HG03039 (cell line): ENCODE results near the gene RPS24.
"Not testable (repeated sequence)": the region's sequence is repeated elsewhere in the genome, so short reads cannot be mapped to it uniquely, and the experiment has no call there.

Source experiments
- ATAC-seq: cut with Tn5 transposase; IDR thresholded peaks from one replicate; pipeline ENCODE4 v1.9.1; 2021; ENCODE audit warnings: mild to moderate bottlenecking, moderate library complexity; ENCODE audit not compliant: unreplicated experiment

RPS24 gene

DNA sequence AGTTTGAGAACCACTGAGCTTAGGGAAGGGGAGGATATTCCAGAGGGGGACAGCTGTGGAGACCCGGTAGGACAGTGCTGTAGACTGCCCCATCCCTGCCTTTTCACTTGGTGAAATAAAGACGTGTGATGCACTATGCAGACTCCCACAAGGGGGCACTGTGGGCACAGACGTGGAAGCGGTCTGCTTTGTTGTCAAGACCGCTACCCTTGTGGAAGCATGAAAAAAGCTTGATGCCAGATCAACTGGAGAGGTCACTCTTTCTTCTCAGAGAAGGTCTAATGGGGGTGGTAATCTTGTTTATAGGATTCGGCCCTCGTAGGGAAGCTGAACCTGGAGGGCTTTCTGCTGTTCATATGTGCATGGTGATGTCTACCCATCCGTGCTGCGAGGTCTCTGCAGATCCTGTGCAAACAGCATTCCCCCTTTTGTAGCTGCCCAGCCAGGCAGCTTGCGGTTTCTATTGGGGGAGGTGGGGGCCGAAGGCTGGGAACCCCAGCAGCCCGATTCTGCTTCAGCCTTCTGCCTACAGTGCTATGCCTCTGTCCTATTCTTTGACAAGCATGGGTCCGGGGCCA, 13.7 kb downstream of the RPS24 start:
- peak; percentile 49 for ATAC-seq

DNA sequence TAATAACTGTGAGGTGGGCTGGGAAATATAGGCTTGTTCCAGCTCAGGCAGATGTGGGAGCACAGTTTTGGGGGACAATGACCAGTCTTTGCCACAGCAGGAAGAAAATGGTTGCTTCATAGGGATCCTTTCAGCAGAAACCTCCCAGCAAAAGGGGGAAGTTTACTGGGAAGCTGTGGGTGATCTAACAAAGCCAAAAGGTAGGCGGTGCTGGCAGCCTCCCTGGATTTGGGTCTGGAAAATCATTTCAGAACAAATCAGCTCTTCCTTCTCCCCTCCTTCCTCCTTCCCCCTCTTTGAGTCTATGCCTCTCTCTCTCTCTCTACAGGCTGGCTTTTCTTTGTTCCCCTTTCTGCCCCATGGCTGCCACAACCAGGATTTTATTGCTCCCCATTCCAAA, 16.2 kb downstream of the RPS24 start:
- no peak for ATAC-seq

DNA sequence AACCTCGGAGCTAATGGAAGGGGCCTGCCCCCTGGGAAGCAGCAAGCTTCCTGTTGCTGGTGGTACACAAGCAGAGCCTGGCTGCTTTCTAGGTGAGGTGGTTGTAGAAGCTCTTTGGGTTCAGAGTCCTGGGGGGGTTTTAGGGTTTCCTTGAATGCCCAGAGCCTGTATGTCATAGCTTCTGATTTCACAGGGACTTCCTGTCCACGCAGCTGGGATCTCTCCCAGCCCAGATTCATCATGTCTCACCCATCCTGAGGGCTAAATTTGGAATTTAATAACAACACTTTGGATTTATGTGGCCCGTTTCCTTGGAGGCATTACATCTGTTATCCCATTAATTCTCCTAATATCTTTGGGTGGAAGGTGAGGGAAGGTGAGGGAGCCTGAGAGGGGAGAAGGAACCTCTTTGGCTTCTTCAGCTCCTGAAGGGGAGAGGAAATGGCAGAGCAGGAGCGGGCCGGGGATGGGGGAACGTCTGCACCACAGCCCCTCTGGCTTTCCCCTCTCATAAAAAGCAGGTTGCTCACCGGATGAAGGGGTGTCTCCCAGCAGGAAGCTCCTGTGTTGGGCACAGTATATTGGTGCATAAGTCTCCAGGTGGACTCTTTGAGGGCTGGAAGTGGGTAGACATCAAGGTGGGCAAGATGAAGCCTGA, 19.7 kb downstream of the RPS24 start:
- no peak for ATAC-seq

DNA sequence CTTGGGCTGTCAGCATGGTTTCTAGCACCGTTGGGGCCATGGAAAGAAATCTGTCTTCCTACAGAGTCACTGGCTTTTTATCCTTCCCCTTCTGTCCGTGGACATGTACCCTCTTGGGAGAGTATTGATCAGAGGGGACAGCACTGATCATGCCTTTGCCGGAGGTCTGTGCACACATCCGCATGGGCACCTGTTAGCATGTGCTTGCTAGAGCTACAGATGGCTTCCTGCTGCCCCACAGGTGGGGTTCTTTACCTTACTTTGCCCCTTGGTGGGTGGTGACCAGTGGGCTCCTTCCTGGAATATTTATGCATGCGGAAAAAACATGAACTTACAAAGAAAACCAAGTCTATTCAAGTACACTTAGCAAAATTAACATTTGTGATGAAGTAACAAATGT, 24.9 kb downstream of the RPS24 start:
- no peak for ATAC-seq

DNA sequence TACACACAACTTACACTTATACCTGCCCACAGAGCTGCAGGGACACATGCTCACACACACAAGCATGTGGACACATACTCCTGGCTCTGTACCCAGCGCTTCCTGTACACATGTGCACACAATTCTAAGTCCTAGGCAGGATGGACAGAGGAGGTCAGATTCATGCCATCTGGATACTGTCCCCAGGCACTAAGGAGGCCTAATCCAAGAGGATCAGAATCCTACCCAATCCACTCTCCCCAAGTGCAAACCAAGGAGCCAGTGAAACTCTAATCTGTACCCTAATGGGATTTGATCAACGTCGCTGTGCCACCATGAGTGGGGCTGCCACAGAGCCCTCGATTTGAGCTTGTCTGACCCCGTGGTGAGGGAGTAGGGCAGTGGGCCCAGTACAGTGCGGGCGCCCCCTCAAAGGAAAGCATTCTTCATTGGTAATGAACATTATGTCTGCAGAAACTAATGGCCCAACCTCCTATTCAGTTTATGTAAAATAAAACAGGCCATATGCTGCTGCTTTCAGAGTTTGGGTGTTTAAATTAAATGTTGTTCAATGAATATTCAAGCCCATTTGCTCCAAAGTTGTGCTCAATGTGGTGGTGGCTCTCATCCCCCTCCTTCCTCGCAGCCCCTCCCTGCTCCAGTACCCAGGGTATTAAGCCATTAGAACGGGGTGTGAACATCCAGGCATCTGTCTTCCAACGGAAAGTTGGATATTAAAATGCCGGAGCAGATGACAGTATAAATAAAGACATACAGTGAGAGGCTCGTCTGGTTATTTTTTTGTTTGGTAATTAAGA, 26.4 kb downstream of the RPS24 start:
- no peak for ATAC-seq

DNA sequence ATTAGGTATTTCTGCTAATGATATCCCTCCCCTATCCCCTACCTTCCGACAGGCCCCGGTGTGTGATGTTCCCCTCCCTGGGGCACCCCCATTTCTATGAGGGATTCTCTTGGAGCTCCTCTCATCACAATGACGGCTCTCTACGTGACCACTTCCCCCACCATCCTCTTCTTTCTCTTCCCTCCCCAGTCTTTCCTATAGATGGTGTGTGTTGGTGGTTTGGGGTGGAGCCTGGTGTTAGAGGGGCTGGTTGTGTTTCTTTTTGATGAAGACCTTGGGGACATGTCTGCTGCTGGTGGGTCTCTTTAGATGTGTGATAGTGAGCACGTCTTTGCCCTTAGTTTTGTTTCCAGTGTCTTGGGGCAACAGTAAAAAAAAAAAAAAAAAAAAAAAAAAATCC, 28.6 kb downstream of the RPS24 start:
- no peak for ATAC-seq

DNA sequence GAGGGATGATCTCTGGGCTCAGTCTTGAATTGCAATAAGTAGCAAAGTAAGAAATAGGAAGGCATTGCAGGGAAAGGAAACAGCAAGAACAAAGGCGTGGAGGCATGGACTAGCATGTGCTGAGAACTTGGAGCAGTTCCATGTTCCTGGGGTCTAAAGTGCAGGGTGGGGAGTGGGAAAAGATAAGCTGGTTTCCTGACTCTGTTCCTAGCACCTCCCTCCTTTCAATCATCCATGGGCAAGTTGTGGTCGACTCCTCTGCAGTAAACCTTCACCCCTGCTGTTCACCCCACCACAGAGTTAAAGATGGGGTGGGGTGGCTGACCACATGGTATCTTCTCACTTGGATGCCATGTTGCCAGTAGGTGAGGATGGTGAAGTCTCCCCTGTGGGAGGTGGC, 29.6 kb downstream of the RPS24 start:
- ATAC-seq, result no peak

DNA sequence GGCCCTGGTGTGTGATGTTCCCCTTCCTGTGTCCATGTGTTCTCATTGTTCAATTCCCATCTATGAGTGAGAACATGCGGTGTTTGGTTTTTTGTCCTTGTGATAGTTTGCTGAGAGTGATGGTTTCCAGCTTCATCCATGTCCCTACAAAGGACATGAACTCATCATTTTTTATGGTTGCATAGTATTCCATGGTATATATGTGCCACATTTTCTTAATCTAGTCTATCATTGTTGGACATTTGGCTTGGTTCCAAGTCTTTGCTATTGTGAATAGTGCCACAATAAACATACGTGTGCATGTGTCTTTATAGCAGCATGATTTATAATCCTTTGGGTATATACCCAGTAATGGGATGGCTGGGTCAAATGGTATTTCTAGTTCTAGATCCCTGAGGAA, 31.3 kb downstream of the RPS24 start:
- ATAC-seq, result not testable (repeated sequence)

DNA sequence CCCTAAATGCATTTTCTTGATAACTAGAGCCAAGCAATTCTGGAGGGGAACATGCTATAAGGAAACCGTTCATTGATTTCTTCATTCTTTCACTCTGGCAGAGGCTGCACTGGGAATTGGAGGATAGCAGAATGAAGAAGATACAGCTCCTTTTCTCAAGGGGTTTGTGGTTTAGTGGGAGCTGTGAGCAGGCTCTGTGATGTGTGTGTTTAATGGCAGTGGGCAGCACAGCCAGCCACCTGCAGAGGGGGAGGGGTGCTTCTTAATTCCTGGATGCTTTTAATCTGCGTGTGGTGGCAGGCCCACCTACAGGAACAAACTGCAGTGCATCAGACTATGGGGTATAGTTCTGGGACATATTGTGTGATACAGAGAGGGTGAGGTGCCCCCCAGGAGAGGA, 31.9 kb downstream of the RPS24 start:
- ATAC-seq, result no peak

DNA sequence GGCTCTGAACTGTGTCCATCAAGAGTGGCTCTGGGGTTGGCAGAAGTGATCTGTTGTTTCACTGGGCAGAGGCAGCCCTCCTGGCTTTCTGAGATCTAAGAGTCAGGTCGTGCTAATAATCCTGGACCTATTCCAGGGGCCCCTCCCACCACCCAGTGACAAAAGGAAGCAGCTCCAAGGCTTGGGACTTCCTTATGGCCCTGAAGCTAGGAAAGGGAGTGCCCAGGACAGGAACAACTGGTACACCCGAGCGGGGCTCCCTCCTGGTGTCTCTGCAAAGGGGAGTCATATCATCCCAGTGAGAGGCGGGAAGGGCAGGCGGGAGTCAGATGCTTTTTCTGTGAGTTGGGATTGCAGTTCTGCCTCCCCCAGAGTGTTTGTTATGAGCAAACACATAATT, 32.3 kb downstream of the RPS24 start:
- no peak for ATAC-seq

DNA sequence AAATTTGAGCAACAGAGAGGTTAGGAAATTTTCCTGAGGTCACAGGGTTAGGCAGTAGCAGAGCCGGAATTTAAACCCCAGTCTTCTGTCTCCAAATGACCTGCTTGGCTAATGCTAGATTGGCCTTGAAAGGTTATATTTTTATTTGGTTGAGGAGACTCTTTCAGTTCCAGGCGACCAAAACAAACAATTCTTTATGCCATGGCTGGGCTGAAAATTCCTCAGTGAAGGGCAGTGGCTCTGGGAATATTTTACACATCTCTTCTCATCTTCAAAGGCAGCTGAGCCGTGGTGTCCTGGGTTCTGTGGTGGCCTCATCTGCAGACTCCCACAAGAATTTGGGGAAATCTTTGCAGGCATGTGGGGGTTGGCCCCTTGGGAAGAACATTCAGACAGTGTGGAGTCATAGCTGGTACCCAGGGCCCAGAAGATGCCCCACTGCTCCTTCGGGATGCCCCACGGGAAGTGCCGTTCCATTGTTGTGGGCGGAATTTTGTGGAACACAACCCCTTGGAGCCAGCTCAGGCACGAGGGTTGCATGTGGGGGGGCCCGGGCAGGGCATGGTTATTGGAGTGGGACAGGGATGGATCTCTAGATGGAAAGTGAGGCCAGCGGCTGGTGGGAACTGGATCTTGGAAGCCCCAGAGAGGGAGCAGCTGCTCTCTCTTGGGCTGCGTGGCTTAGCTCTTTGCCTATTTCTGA, 33.2 kb downstream of the RPS24 start:
- ATAC-seq, result no peak

DNA sequence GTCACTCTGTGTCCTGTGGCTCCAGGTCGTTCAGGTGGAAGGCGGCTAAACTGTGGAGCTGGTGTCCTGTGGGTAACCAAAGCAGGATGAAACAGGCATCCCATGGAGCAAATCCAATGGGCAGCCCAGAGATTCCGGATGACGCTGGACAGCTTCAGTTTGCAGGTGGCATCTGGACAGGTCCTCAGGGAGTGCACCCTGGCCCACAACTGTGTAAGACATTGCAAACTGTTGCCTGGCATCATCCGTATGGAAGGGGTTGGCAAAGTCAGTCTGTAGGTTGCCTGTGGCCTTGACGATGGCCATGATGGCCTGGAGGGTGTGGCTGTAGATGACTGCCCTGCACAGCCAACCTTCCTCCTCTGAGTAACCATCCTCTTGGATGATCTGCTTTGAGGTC, 35.5 kb downstream of the RPS24 start:
- no peak for ATAC-seq

DNA sequence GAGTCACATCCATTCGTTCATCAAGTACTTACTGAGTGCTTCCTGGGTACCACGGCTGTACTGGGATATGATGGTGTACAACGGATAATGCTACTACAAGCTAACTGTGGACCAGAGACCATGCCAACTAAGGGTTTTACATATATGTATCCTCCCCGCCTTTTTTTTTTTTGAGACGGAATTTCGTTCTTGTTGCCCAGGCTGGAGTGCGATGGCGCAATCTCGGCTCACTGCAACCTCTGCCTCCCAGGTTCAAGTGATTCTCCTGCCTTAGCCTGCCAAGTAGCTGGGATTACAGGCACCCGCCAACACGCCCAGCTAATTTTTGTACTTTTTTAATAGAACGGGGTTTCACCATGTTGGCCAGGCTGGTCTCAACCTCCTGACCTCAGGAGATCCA, 36.4 kb downstream of the RPS24 start:
- ATAC-seq, result not testable (repeated sequence)

DNA sequence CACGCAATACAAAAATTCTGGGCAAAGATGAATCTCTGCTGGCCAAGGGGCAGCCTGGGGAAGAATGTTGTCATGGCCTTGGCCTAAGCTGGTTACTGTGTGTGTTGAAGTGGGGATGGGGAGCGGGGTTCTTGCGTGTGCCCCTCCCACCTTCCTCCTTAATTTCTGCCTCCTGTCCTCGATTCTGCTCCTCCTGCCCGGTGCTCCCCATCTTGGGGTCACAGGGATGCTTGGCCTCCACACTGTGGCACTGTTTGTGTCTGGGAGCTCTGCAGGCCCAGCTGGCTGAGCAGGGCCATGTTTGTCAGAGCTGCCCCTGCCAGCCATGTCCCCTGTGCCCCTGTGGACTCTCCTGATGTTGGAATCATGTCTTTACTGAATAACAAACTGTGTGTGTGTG, 37.1 kb downstream of the RPS24 start:
- no peak for ATAC-seq

DNA sequence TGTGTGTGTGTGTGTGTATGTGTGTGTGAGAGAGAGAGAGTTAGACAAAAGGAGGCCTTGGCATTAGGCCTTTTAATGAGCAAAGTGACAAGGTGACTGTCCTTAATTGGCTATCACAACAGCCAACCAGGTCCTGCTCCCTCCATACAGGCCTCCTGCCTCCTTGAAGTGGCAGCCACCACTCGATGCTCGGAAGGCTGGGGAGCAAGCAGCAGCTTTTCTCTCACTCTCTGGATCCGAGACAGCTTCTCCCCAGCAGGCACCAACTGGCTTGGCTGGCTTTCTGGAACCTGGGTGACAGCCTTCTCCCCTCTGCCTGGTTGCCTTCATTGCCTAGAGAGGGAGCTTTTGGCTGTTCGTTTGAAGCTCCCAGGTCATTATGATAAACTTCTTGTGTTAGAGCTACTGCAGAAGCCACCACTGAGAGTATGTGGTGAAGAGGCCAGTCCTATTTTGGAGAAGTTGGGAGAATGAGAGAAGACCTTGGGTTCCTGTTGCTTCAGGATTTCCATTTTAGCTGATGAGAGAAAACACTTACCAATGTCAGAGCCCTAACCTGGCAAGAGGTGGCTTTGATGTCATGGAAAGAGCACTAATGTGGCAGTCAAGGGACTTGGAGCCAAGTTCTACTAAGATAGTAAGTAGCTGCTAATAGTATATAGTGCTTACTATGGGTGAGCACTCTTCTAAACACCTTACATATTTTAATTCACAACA, 37.6 kb downstream of the RPS24 start:
- ATAC-seq, result no peak

DNA sequence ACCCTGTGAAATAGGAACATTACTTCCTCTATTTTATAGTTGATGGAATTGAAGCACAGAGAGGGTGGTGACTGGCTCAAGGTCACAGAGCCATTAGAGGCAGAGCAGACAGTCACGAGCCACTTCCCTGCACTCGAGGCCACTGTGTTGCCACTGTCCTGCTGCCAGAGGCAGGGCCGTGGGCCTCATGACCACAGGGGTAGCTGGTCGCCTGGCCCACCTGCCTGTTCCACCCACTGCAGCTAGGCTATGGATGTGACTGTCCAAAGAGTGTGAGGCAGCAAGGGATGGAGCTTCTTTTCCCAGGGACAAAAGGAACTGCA, 38.2 kb downstream of the RPS24 start:
- no peak for ATAC-seq

DNA sequence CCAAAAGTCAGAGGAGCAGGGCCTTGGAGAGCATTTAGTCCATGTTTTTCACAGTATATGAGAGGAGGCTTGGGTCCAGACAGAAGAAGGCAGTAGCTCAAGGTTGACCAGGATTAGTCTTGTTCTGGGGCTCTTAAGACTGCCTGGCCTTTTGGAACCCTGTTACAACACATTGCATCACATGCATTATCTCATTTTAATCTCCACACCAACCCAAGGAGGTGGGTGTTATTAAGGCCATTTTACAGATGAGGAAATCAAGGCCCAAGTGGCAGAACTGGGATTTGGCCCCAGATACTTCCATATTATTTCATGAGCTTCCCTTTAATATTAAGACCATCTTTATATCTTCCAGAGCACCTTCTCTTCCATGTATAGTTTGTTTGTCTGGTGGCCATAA, 38.8 kb downstream of the RPS24 start:
- ATAC-seq, result no peak

DNA sequence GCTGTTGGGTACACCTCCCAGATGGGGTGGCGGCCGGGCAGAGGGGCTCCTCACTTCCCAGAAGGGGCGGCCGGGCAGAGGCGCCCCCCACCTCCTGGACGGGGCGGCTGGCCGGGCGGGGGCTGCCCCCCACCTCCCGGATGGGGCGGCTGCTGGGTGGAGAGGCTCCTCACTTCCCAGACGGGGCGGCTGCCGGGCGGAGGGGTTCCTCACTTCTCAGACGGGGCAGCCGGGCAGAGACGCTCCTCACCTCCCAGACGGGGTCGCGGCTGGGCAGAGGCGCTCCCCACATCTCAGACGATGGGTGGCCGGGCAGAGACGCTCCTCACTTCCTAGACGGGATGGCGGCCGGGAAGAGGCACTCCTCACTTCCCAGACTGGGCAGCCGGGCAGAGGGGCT, 42.1 kb downstream of the RPS24 start:
- ATAC-seq, result not testable (repeated sequence)

DNA sequence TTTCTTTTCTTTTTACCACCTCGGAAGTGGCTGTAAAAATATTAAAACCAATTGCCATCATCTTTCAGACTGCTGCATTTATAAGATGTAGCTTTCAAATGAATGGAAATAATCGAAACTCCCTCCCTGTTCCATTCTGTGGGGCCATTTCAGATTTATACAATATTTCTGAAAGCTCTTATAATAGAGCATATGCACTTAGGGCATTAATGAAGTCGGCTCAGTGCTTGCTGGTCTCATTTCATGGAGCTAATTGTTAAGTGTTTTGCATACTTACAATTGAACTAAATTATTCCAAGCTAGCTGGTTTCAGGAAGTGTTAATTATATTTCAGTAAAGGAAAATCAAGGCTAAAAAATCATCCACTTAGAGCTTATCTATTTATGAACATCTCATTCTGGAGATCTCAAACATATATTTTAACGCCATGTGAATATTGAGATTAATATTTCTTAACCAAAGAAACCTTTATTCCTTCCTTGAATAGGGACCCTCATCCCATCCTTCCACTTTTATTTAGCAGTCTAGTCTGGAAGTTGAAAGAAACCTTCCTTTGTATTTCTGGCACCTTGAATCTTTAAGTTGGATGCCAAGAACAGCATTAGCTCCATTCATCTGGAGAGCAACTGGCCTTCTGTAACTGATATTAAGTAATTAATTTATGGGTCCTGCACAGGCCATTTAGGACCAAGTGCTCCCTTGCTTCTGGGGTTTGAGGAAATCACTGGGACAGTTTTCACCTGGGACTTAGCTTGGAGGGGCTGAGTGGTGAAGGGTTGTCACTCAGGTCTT, 45.1 kb downstream of the RPS24 start:
- no peak for ATAC-seq

DNA sequence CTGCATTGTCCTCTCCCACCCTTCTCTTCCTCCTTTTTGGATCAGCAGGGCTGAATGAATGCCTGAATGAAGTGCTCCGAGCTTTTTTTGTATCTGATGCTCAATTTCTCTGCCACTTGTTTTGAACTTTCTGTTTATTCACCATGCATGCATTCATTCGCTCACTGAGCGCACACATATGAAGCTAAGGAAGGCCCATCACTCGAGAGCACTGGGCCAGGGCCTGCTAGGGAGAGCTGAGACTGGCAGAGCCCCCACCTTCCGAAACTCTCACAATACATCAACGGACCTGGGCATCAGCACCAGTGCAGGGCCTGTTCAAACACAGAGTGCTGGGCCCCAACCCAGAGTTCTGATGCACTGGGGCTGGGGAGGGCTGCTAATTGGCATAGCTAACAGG, 45.7 kb downstream of the RPS24 start:
- no peak for ATAC-seq
